GM18909 (cell line): ENCODE results near the gene PFDN1.

Source experiments
- ATAC-seq: cut with Tn5 transposase; IDR thresholded peaks from one replicate; pipeline ENCODE4 v1.9.1; 2021; ENCODE audit warnings: mild to moderate bottlenecking; ENCODE audit not compliant: unreplicated experiment, poor library complexity

Gene PFDN1

GRCh38 chr5:140242890-140243585 lies 59.9 kb downstream of the PFDN1 start:
- no peak for ATAC-seq

GRCh38 chr5:140242099-140242498 lies 60.8 kb downstream of the PFDN1 start:
- ATAC-seq, result no peak

DNA sequence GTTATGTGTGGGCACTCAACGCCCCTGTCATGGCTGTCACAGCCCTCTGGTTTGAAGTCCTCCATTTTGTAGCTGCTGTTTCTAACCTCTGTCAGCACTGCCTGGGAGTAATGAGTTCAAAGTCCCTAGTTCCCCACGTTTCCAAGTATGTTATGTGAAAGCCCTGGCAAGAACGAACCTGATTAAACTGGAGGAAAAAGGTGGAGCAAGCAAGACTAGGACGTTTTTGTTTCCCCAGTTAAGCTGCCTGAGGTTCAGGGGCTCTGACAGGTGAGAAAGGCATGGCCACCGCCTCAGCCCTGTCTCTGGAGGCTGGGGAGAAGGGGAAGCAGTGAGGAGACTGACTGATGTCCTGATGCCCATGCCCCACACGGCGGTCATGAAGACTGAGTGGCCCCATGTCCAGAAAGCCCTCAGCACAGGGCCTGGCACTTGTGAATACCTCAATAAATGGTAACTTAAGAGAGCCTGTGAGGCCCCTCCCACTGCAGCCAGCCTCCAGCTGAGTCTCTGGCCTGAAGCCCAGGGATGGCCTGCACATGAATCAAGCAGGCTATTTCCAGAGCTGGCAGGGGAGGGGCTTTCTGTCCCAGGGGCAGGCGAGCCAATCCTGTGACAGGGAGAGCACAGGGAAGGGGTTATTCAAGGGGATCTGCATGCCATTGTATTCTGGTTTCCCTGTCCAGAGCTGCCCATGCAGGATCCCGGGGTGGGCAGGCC lies 61.8 kb downstream of the PFDN1 start:
- ATAC-seq, result no peak

GRCh38 chr5:140239939-140240700 lies 62.8 kb downstream of the PFDN1 start:
- ATAC-seq, result peak; percentile 71

DNA sequence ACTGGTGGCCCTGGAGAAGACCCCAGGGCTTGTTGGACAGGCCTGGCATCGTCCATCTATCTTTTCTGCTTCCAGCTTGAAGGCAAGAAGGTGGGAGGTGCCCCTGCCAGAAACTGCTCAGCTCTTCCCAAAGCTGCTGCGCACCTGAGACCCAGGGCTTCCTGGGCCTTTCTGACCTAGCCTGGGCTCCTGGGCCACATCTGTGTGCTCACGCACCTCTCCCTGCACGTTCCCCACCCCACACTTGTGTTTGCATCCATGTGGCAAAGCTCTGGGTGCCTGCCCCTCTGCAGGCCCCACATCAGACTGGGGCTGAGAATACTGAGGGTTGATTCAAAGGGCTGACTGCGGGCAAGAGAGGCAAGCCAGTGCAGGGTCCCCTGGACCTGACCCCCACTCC lies 63.4 kb downstream of the PFDN1 start:
- ATAC-seq, result no peak

DNA sequence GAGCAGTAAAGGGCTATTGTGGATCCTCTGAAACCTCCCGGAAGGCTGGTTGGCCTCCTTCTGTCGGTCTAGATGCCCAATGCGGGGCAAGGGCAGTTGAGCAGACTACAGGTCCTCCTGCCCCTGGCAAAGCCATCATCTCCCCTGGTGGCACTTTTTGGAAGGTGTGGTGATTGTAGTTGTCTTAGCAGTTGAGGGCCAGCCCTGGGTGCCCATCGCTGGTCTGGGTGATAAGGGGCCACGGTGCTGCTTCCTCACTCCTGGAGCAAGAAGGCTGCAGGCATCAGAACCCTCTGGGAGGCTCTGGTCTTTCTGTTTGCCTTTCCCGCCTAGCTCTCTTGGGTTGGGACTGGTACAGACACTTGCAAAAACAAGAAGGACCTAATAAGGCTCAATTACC lies 64.1 kb downstream of the PFDN1 start:
- ATAC-seq, result no peak

GRCh38 chr5:140236891-140237598 lies 65.9 kb downstream of the PFDN1 start:
- no peak for ATAC-seq

DNA sequence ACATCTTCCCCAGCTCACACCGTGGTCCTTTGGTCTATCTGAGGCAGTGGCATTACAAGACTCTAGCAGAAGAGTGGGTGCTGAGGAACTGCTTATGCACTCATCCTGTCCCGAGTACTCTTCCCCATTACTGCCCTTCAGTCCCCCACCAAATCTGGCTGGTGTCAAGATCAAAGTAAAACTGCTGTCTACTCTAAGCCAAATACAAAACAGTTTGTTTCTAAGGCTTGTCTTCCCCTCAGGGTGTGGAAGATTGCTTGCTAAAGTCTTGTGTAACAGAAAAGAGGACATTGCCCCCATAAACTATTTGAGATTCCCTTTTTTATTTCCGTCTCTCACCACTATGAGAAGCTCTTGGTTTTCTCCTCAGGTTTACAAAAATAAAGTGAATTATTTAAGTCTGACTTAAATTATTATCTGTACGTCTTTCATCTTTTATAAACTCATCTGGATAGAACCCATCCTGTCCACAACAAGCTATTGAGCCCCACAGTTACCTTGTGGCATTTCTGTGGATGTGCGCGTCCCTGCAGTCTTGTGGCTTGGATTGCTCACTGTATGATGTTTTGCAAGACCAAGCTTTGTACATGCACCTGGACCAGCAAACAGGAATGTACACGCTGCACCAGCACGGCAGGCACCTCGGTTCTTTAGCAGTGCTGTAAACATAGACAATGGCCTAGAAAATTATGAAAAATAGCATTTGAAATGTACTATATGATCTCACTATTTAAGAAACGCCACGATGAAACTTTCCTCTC lies 66.9 kb downstream of the PFDN1 start:
- ATAC-seq, result no peak

DNA sequence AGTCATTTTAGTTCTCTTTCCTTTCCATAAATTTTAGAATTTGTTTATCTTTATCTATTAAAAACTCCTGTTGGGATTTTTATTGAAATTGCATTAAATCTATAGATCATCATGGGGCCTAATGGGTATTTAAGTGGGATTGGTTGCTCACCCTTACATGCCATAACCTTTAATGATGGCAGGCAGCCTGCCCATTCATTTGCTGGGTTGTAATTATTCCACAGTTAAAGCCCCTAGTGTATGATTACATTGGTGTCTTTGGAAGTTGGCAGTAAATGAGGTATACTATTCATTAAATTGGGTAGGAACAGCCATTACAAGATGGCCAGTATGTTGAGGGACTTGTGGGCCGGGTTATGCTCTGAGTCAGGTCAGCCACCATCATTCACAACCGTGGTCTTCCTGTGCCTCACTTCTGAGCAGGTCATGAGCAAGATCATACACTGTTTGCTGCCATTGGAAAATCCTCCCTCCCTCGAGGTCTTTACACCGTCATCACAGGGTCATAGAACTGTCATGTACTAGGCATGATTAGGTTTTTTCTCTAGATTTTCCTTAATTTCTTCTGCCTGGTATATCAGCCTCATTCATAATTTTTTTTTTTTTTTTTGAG lies 68.4 kb downstream of the PFDN1 start:
- ATAC-seq, result no peak

GRCh38 chr5:140232731-140233130 lies 70.2 kb downstream of the PFDN1 start:
- ATAC-seq, result no peak

- ATAC-seq, result no peak
These were observed 72.5 kb downstream of the PFDN1 start for GRCh38 chr5:140230373-140230772.

GRCh38 chr5:140228364-140228837 lies 74.5 kb downstream of the PFDN1 start:
- ATAC-seq, result no peak

- no peak for ATAC-seq
These were observed 75.9 kb downstream of the PFDN1 start for GRCh38 chr5:140227046-140227445.

DNA sequence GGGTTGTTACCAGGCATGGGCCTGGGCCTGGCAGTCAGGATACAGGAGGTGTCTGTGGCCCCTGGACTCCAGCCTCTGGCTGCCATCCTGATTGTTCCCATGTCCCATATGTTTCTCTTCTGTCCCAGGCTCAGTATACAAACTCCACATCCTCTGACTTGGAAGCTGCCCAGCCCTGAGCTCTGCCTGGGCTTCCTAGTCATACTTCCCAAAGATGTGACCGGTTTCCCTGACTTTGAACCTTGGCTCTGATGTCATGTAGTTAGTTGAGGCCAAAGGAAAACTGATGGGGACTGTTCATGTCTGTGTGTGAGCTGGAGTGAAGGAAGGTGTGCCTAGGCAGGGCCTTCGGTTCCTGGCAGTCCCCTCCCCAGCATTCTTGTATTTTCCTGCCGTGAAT lies 77.5 kb downstream of the PFDN1 start:
- no peak for ATAC-seq

DNA sequence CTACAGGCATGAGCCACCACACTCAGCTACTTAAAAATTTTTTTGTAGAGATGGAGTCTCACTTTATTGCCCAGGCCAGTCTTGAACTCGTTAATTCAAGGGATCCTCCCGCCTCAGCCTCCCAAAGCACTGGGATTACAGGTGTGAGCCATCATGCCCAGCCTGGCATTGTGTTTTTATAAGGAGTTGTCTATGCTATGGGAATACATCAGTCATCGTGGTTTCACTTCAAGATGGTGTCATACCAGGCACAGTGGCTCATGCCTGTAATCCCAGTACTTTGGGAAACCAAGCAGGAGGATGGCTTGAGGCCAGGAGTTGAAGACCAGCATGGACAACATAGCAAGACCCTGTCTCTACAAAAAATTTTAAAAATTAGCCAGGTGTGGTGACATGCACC lies 78.2 kb downstream of the PFDN1 start:
- ATAC-seq, result no peak

DNA sequence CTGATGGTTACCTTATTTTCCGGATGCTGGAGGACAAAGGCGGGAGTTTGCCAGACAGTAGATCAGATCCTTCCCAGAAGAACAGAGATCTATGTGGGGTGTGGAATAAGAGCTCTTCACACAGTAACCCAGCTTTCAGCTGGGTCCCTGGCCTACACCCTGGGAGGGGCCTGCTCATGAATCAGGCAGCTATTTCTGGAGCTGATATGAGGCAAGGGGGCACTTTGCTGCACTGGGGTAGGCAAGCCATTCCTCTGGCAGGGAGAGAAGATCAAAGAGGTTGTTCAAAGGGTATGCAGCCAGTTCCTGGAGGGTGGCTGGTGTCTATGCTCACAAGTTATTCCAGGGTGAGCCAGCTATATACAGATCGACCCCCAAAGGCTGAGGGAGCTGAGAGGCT lies 79.3 kb downstream of the PFDN1 start:
- no peak for ATAC-seq

- no peak for ATAC-seq
These were observed 80.5 kb downstream of the PFDN1 start for GRCh38 chr5:140222416-140222815.

DNA sequence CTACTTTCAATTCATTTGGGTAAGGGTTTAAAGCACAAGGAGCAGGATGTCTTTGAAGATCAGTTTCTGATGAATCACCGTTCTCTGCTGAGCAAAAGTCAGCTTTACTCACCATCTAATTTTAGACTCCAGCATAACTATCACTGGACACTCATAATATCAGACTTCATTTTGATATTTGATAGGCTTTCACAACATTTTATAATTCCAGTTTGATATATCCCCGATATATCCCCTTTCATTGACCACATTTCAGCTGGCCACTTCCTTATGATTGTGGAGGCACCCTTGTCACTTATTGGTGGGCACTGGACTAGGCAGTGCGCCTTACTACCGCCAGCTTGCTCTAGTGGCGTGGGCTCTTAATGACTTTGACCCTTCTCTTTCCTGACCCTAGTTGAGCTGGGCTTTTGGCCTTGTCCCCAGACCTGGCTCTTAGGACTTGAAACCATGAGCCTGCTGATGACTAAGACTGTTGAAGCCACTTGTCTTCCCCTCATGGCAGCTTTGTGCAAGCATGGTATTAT lies 81.1 kb downstream of the PFDN1 start:
- ATAC-seq, result no peak

- ATAC-seq, result no peak
These were observed 82.2 kb downstream of the PFDN1 start for GRCh38 chr5:140220698-140221064.
